ENCODE results near the gene TRABD2B. TPM values are rescaled to one million over a fixed set of nuclear protein-coding genes. Genes with fewer than 3 reads are reported as not detected.

TRABD2B gene
- total RNA-seq, 1 experiment from 2014 or later, result 0.05 TPM

- ChIA-PET RAD21 (ENCODE audit: low non-redundant PET in 1 of 2, low total read pairs in 2 of 2, uncharacterized antibody in 2 of 2, unreplicated experiment in 2 of 2) (no interaction called here), CTCF (no interaction called here), POLR2A (no interaction called here)
- ATAC-seq (no peak), DNase-seq (ENCODE audit: low read depth, low spot score) (no peak)
- no peak overlapping the region for H3K27ac ChIP-seq (ENCODE audit: low read depth, low read length)
- H3K9me2 ChIP-seq (ENCODE audit: insufficient read depth), result no peaks in the 10 kb centered on the region
- no peak overlapping the region for H3K4me3 ChIP-seq (replicated peaks in 1 of 2; ENCODE audit: low read depth in 1 of 2, low read length in 2 of 2)
- no peak overlapping the region for H3K4me2 ChIP-seq (ENCODE audit: low read length)
- no peak overlapping the region for H3K9ac ChIP-seq (ENCODE audit: low read length)
- intact Hi-C loops (cut with micrococcal nuclease), result no loop called here
- no peaks in the 10 kb centered on the region for H3K79me2 ChIP-seq (ENCODE audit: insufficient read depth, low read length)
- H3K36me3 ChIP-seq (ENCODE audit: control insufficient read depth in 1 of 2, insufficient read depth in 2 of 2, low read length in 2 of 2), result no peaks in the 10 kb centered on the region
- no peak overlapping the region for H2AFZ ChIP-seq (ENCODE audit: low read depth, low read length, poor library complexity, severe bottlenecking)
- no peaks in the 10 kb centered on the region for H3K4me1 ChIP-seq (ENCODE audit: control insufficient read depth in 1 of 2, insufficient read depth in 2 of 2, low read length in 2 of 2)
- BruUV-seq (replicated peaks), result no TSS peak
- H3K27me3 ChIP-seq (ENCODE audit: insufficient read depth, low read length), result peaks cover 6% of the 10 kb centered on the region; the same call in 1 of the 2 replicates
- H3K9me3 ChIP-seq (ENCODE audit: control insufficient read depth in 1 of 2, insufficient read depth in 1 of 2, low read depth in 1 of 2, low read length in 2 of 2), result no peaks in the 10 kb centered on the region
- no peaks in the 10 kb centered on the region for H4K20me1 ChIP-seq (ENCODE audit: insufficient read depth)
- TF ChIP-seq ATF3 (IDR thresholded peaks at IDR 0.05) (no peak), EZH2 (IDR thresholded peaks at IDR 0.05) (no peak), POLR2AphosphoS5 (IDR thresholded peaks at IDR 0.05; ENCODE audit: low read depth, low read length) (no peak), ZFX (IDR thresholded peaks at IDR 0.05) (no peak), SRF (IDR thresholded peaks at IDR 0.05; ENCODE audit: low read depth) (no peak), YY1 (IDR thresholded peaks at IDR 0.05; ENCODE audit: extremely low read depth, insufficient replicate concordance, low read depth, low read length) (no peak), FOSL1 (IDR thresholded peaks at IDR 0.05; ENCODE audit: low read depth) (no peak), POLR2A (IDR thresholded peaks at IDR 0.05; ENCODE audit: borderline replicate concordance, extremely low read depth, insufficient read depth, insufficient read length) (no peak), RAD21 (IDR thresholded peaks at IDR 0.05; ENCODE audit: low read depth) (no peak), SP1 (IDR thresholded peaks at IDR 0.05; ENCODE audit: low read depth) (no peak)
Observed at GRCh38 chr1:47808612-47809011, 188.6 kb downstream of the TRABD2B start.

- no peaks in the 10 kb centered on the region for H3K4me1 ChIP-seq (ENCODE audit: control insufficient read depth in 1 of 2, insufficient read depth in 2 of 2, low read length in 2 of 2)
- H3K27me3 ChIP-seq (ENCODE audit: insufficient read depth, low read length), result no peaks in the 10 kb centered on the region
- no peaks in the 10 kb centered on the region for H3K79me2 ChIP-seq (ENCODE audit: insufficient read depth, low read length)
- H3K4me3 ChIP-seq (replicated peaks in 1 of 2; ENCODE audit: low read depth in 1 of 2, low read length in 2 of 2), result no peak overlapping the region
- CTCF ChIA-PET, result no interaction called here
- POLR2A ChIA-PET, result no interaction called here
- no TSS peak for BruUV-seq (replicated peaks)
- no peaks in the 10 kb centered on the region for H3K9me2 ChIP-seq (ENCODE audit: insufficient read depth)
- no peak overlapping the region for H3K4me2 ChIP-seq (ENCODE audit: low read length)
- H4K20me1 ChIP-seq (ENCODE audit: insufficient read depth), result no peaks in the 10 kb centered on the region
- H3K36me3 ChIP-seq (ENCODE audit: control insufficient read depth in 1 of 2, insufficient read depth in 2 of 2, low read length in 2 of 2), result no peaks in the 10 kb centered on the region
- H2AFZ ChIP-seq (ENCODE audit: low read depth, low read length, poor library complexity, severe bottlenecking), result no peak overlapping the region
- intact Hi-C loops (cut with micrococcal nuclease), result no loop called here
- DNase-seq (ENCODE audit: low read depth, low spot score) (no peak), ATAC-seq (no peak)
- no peak overlapping the region for H3K27ac ChIP-seq (ENCODE audit: low read depth, low read length)
- no peak overlapping the region for H3K9ac ChIP-seq (ENCODE audit: low read length)
- TF ChIP-seq EZH2phosphoT487 (IDR thresholded peaks at IDR 0.05; ENCODE audit: borderline replicate concordance), result no peak
- TF ChIP-seq, protein P1, sequence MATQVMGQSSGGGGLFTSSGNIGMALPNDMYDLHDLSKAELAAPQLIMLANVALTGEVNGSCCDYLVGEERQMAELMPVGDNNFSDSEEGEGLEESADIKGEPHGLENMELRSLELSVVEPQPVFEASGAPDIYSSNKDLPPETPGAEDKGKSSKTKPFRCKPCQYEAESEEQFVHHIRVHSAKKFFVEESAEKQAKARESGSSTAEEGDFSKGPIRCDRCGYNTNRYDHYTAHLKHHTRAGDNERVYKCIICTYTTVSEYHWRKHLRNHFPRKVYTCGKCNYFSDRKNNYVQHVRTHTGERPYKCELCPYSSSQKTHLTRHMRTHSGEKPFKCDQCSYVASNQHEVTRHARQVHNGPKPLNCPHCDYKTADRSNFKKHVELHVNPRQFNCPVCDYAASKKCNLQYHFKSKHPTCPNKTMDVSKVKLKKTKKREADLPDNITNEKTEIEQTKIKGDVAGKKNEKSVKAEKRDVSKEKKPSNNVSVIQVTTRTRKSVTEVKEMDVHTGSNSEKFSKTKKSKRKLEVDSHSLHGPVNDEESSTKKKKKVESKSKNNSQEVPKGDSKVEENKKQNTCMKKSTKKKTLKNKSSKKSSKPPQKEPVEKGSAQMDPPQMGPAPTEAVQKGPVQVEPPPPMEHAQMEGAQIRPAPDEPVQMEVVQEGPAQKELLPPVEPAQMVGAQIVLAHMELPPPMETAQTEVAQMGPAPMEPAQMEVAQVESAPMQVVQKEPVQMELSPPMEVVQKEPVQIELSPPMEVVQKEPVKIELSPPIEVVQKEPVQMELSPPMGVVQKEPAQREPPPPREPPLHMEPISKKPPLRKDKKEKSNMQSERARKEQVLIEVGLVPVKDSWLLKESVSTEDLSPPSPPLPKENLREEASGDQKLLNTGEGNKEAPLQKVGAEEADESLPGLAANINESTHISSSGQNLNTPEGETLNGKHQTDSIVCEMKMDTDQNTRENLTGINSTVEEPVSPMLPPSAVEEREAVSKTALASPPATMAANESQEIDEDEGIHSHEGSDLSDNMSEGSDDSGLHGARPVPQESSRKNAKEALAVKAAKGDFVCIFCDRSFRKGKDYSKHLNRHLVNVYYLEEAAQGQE (IDR thresholded peaks at IDR 0.05; ENCODE audit: low read depth), result no peak
- H3K9me3 ChIP-seq (ENCODE audit: control insufficient read depth in 1 of 2, insufficient read depth in 1 of 2, low read depth in 1 of 2, low read length in 2 of 2), result no peaks in the 10 kb centered on the region
- RAD21 ChIA-PET (ENCODE audit: low non-redundant PET in 1 of 2, low total read pairs in 2 of 2, uncharacterized antibody in 2 of 2, unreplicated experiment in 2 of 2), result no interaction called here
Observed at GRCh38 chr1:47805921-47806361, 191.2 kb downstream of the TRABD2B start.

Measured in HCT116 (cell line).